Mesendoderm (in vitro differentiated cells): Measurements from ENCODE around the gene RPRD1B.
A peak's percentile ranks its signal among the peaks of the same experiment; 100 is the strongest.

Source experiments
- DNase-seq: peaks from one replicate; pipeline ENCODE4 v3.0.0; 2013
- H2AK5ac ChIP-seq: 2 replicates; pipeline ENCODE4 v1.6.1; 2013; ENCODE audit warnings: low read length, inconsistent platforms
- H2BK120ac ChIP-seq: 2 replicates; pipeline ENCODE4 v1.6.1; 2013; ENCODE audit warnings: low read depth, mild to moderate bottlenecking, low read length, moderate library complexity, mixed read lengths
- H2BK15ac ChIP-seq: replicated peaks from 2 replicates; pipeline ENCODE4 v1.6.1; 2013; ENCODE audit warnings: low read depth, mild to moderate bottlenecking, moderate library complexity
- H2BK5ac ChIP-seq: 2 replicates; pipeline ENCODE4 v1.6.1; 2013; ENCODE audit warnings: low read length, inconsistent platforms
- H3K18ac ChIP-seq: 2 replicates; pipeline ENCODE4 v1.6.1; 2013; ENCODE audit warnings: mild to moderate bottlenecking, low read length, mixed read lengths
- H3K23ac ChIP-seq: one replicate; pipeline ENCODE4 v1.6.1; 2013; ENCODE audit warnings: low read length
- H3K27ac ChIP-seq: 2 replicates; pipeline ENCODE4 v1.5.1; 2013; ENCODE audit warnings: low read depth, mild to moderate bottlenecking, inconsistent platforms, low read length, moderate library complexity
- H3K27me3 ChIP-seq: 2 replicates; pipeline ENCODE4 v1.6.1; 2013; ENCODE audit warnings: low read length, control low read depth, mild to moderate bottlenecking, inconsistent platforms; ENCODE audit not compliant: insufficient read depth, poor library complexity
- H3K36me3 ChIP-seq: 2 replicates; pipeline ENCODE4 v1.6.1; 2013; ENCODE audit warnings: low read length, inconsistent platforms; ENCODE audit not compliant: control insufficient read depth, insufficient read depth
- H3K4ac ChIP-seq: one replicate; pipeline ENCODE4 v1.6.1; 2013; ENCODE audit warnings: low read depth, mild to moderate bottlenecking, low read length, moderate library complexity
- H3K4me1 ChIP-seq: 2 replicates; pipeline ENCODE4 v1.6.1; 2013; ENCODE audit warnings: low read depth, low read length, inconsistent platforms; ENCODE audit not compliant: control insufficient read depth
- H3K4me2 ChIP-seq: 2 replicates; pipeline ENCODE4 v1.6.1; 2013; ENCODE audit warnings: low read length
- H3K4me3 ChIP-seq: 2 replicates; pipeline ENCODE4 v1.5.1; 2013; ENCODE audit warnings: mild to moderate bottlenecking, low read length
- H3K56ac ChIP-seq: one replicate; pipeline ENCODE4 v1.6.1; 2013; ENCODE audit warnings: low read length
- H3K79me1 ChIP-seq: 2 replicates; pipeline ENCODE4 v1.6.1; 2013; ENCODE audit warnings: low read length, inconsistent platforms
- H3K79me2 ChIP-seq: 2 replicates; pipeline ENCODE4 v1.6.1; 2013; ENCODE audit warnings: mild to moderate bottlenecking, low read length; ENCODE audit not compliant: control insufficient read depth, insufficient read depth
- H3K9ac ChIP-seq: 2 replicates; pipeline ENCODE4 v1.6.1; 2013; ENCODE audit warnings: low read length, inconsistent platforms
- H4K5ac ChIP-seq: one replicate; pipeline ENCODE4 v1.6.1; 2013; ENCODE audit warnings: low read length
- H4K8ac ChIP-seq: one replicate; pipeline ENCODE4 v1.6.1; 2013; ENCODE audit warnings: low read depth, mild to moderate bottlenecking, control low read depth, low read length, moderate library complexity
- WGBS: extraction: QIAGEN DNeasy Blood & Tissue Kit; methylation state at CpG from one replicate; pipeline ENCODE4 v1.1.7; 2013; ENCODE audit warnings: low lambda C conversion rate, missing lambda C conversion rate; ENCODE audit not compliant: insufficient coverage; ENCODE audit errors: extremely low coverage; 5-methylcytosine and 5-hydroxymethylcytosine counted together

Gene RPRD1B

GRCh38 chr20:38036366-38036765 lies 2.8 kb downstream of the RPRD1B start:
- no peak overlapping the region for H3K9ac ChIP-seq
- no peak overlapping the region for H3K4me2 ChIP-seq
- H3K56ac ChIP-seq = no peak overlapping the region
- H3K36me3 ChIP-seq = peaks cover 1% of the 10 kb centered on the region
- no peak overlapping the region for H4K8ac ChIP-seq
- H3K27ac ChIP-seq = no peak overlapping the region
- H3K79me1 ChIP-seq = peaks cover 28% of the 10 kb centered on the region
- no peak overlapping the region for H4K5ac ChIP-seq
- no peak overlapping the region for H2BK5ac ChIP-seq
- H3K4me1 ChIP-seq = peaks cover 9% of the 10 kb centered on the region
- no peaks in the 10 kb centered on the region for H3K27me3 ChIP-seq
- no peak overlapping the region for H2BK120ac ChIP-seq
- no peak overlapping the region for H2AK5ac ChIP-seq
- DNase-seq = no peak
- no peak overlapping the region for H3K23ac ChIP-seq
- H3K18ac ChIP-seq = no peak overlapping the region
- H3K79me2 ChIP-seq = peaks cover 45% of the 10 kb centered on the region
- no peak overlapping the region for H2BK15ac ChIP-seq
- H3K4ac ChIP-seq = no peak overlapping the region
- no peak overlapping the region for H3K4me3 ChIP-seq
- no CpG with 5 or more reads among the region's 5 CpGs for WGBS

- H3K4me3 ChIP-seq = no peak overlapping the region
- H3K36me3 ChIP-seq = peaks cover 3% of the 10 kb centered on the region
- H2BK5ac ChIP-seq = no peak overlapping the region
- H3K79me2 ChIP-seq = peaks cover 28% of the 10 kb centered on the region
- H2BK120ac ChIP-seq = no peak overlapping the region
- no peak overlapping the region for H4K8ac ChIP-seq
- no peak overlapping the region for H2AK5ac ChIP-seq
- no peak for DNase-seq
- peaks cover 3% of the 10 kb centered on the region for H3K4me1 ChIP-seq
- no peak overlapping the region for H3K27ac ChIP-seq
- H3K4ac ChIP-seq = no peak overlapping the region
- no peak overlapping the region for H3K23ac ChIP-seq
- H3K9ac ChIP-seq = no peak overlapping the region
- no peak overlapping the region for H3K56ac ChIP-seq
- no peak overlapping the region for H4K5ac ChIP-seq
- no peak overlapping the region for H3K4me2 ChIP-seq
- H3K18ac ChIP-seq = no peak overlapping the region
- no peak overlapping the region for H2BK15ac ChIP-seq
- peaks cover 16% of the 10 kb centered on the region for H3K79me1 ChIP-seq
- WGBS = no CpG with 5 or more reads among the region's 1 CpG
- H3K27me3 ChIP-seq = no peaks in the 10 kb centered on the region
These were observed 6.7 kb downstream of the RPRD1B start for GRCh38 chr20:38040276-38040675.

GRCh38 chr20:38043512-38044300 lies 10.2 kb downstream of the RPRD1B start:
- peaks cover 18% of the 10 kb centered on the region for H3K79me2 ChIP-seq
- no peak overlapping the region for H2BK5ac ChIP-seq
- H3K9ac ChIP-seq = no peak overlapping the region
- peaks cover 1% of the 10 kb centered on the region for H3K36me3 ChIP-seq
- no peak overlapping the region for H2AK5ac ChIP-seq
- H3K23ac ChIP-seq = no peak overlapping the region
- H3K27ac ChIP-seq = no peak overlapping the region
- H2BK15ac ChIP-seq = no peak overlapping the region
- H3K18ac ChIP-seq = no peak overlapping the region
- H3K79me1 ChIP-seq = peaks cover 19% of the 10 kb centered on the region
- peaks cover 5% of the 10 kb centered on the region for H3K4me1 ChIP-seq
- H3K4me3 ChIP-seq = no peak overlapping the region
- H3K56ac ChIP-seq = no peak overlapping the region
- no peak overlapping the region for H3K4ac ChIP-seq
- 100% methylated on average over 1 of the region's 10 CpGs for WGBS
- peak; percentile 54 for DNase-seq
- H2BK120ac ChIP-seq = no peak overlapping the region
- H4K5ac ChIP-seq = no peak overlapping the region
- H4K8ac ChIP-seq = no peak overlapping the region
- no peak overlapping the region for H3K4me2 ChIP-seq
- no peaks in the 10 kb centered on the region for H3K27me3 ChIP-seq

- peaks cover 1% of the 10 kb centered on the region for H3K36me3 ChIP-seq
- peaks cover 19% of the 10 kb centered on the region for H3K79me1 ChIP-seq
- peaks cover 5% of the 10 kb centered on the region for H3K4me1 ChIP-seq
- no peak overlapping the region for H2BK5ac ChIP-seq
- H2BK120ac ChIP-seq = no peak overlapping the region
- no peak overlapping the region for H3K9ac ChIP-seq
- no peak overlapping the region for H3K4me3 ChIP-seq
- H2AK5ac ChIP-seq = no peak overlapping the region
- no peak overlapping the region for H3K4ac ChIP-seq
- no peak overlapping the region for H3K27ac ChIP-seq
- no peak overlapping the region for H3K18ac ChIP-seq
- peak; percentile 63 for DNase-seq
- H4K5ac ChIP-seq = no peak overlapping the region
- H3K79me2 ChIP-seq = peaks cover 18% of the 10 kb centered on the region
- no peak overlapping the region for H3K23ac ChIP-seq
- no peak overlapping the region for H3K56ac ChIP-seq
- H3K27me3 ChIP-seq = no peaks in the 10 kb centered on the region
- no peak overlapping the region for H4K8ac ChIP-seq
- WGBS = no CpG with 5 or more reads among the region's 3 CpGs
- H3K4me2 ChIP-seq = no peak overlapping the region
- no peak overlapping the region for H2BK15ac ChIP-seq
These were observed 11.1 kb downstream of the RPRD1B start for GRCh38 chr20:38044685-38045084.

- peak; percentile 67 for DNase-seq
- Histone ChIP-seq H2BK5ac (no peak overlapping the region), H3K4me3 (no peak overlapping the region), H3K27me3 (no peaks in the 10 kb centered on the region), H3K56ac (no peak overlapping the region), H3K4me1 (peaks cover 5% of the 10 kb centered on the region), H3K4ac (no peak overlapping the region), H3K27ac (no peak overlapping the region), H2BK120ac (no peak overlapping the region), H3K23ac (no peak overlapping the region), H3K9ac (no peak overlapping the region), H4K5ac (no peak overlapping the region), H3K4me2 (no peak overlapping the region), H3K18ac (no peak overlapping the region), H2BK15ac (no peak overlapping the region), H3K36me3 (peaks cover 1% of the 10 kb centered on the region), H3K79me2 (peaks cover 23% of the 10 kb centered on the region), H4K8ac (no peak overlapping the region), H3K79me1 (peaks cover 19% of the 10 kb centered on the region), H2AK5ac (no peak overlapping the region)
- WGBS = no CpG with 5 or more reads among the region's 4 CpGs
These were observed 13.0 kb downstream of the RPRD1B start for GRCh38 chr20:38046572-38046971.

- H2BK5ac ChIP-seq = no peak overlapping the region
- H3K36me3 ChIP-seq = no peaks in the 10 kb centered on the region
- no peak overlapping the region for H4K5ac ChIP-seq
- no peak overlapping the region for H3K4me2 ChIP-seq
- H3K4me3 ChIP-seq = no peak overlapping the region
- H3K27me3 ChIP-seq = no peaks in the 10 kb centered on the region
- no peak overlapping the region for H3K9ac ChIP-seq
- H2BK15ac ChIP-seq = no peak overlapping the region
- peaks cover 3% of the 10 kb centered on the region for H3K4me1 ChIP-seq
- no CpG with 5 or more reads among the region's 3 CpGs for WGBS
- no peak overlapping the region for H3K27ac ChIP-seq
- H3K79me2 ChIP-seq = peaks cover 23% of the 10 kb centered on the region
- no peak overlapping the region for H2BK120ac ChIP-seq
- no peak overlapping the region for H3K4ac ChIP-seq
- H3K23ac ChIP-seq = no peak overlapping the region
- H2AK5ac ChIP-seq = no peak overlapping the region
- peak; percentile 92 for DNase-seq
- no peak overlapping the region for H4K8ac ChIP-seq
- H3K56ac ChIP-seq = no peak overlapping the region
- H3K79me1 ChIP-seq = peaks cover 13% of the 10 kb centered on the region
- H3K18ac ChIP-seq = no peak overlapping the region
These were observed 16.3 kb downstream of the RPRD1B start for GRCh38 chr20:38049800-38050199.
